ENCODE results near the gene SETBP1.

SETBP1 gene

GRCh38 chr18:44901283-44901682 lies 220.6 kb downstream of the SETBP1 start:
- no peak for DNase-seq (ENCODE audit: low read depth in 3 of 3)

GRCh38 chr18:44903327-44903726 lies 222.6 kb downstream of the SETBP1 start:
- no peak for DNase-seq (ENCODE audit: low read depth in 3 of 3)

GRCh38 chr18:44904768-44905167 lies 224.1 kb downstream of the SETBP1 start:
- no peak for DNase-seq (ENCODE audit: low read depth in 3 of 3)

- DNase-seq (ENCODE audit: low read depth in 3 of 3): no peak
Measured at GRCh38 chr18:44909191-44909719, 228.6 kb downstream of the SETBP1 start.

GRCh38 chr18:44911260-44911659 lies 230.6 kb downstream of the SETBP1 start:
- no peak for DNase-seq (ENCODE audit: low read depth in 3 of 3)

- DNase-seq (ENCODE audit: low read depth in 3 of 3): no peak
Measured at GRCh38 chr18:44911773-44912172, 231.1 kb downstream of the SETBP1 start.

- DNase-seq (ENCODE audit: low read depth in 3 of 3): no peak
Measured at GRCh38 chr18:44912740-44913478, 232.2 kb downstream of the SETBP1 start.

GRCh38 chr18:44914028-44914427 lies 233.3 kb downstream of the SETBP1 start:
- no peak for DNase-seq (ENCODE audit: low read depth in 3 of 3)

- no peak for DNase-seq (ENCODE audit: low read depth in 3 of 3)
Measured at GRCh38 chr18:44915213-44915612, 234.5 kb downstream of the SETBP1 start.

- DNase-seq (ENCODE audit: low read depth in 3 of 3): no peak
Measured at GRCh38 chr18:44915661-44916060, 235.0 kb downstream of the SETBP1 start.

- DNase-seq (ENCODE audit: low read depth in 3 of 3): no peak
Measured at GRCh38 chr18:44916429-44917207, 235.9 kb downstream of the SETBP1 start.

GRCh38 chr18:44917216-44918141 lies 236.8 kb downstream of the SETBP1 start:
- DNase-seq (ENCODE audit: low read depth in 3 of 3): no peak

GRCh38 chr18:44918142-44918476 lies 237.4 kb downstream of the SETBP1 start:
- no peak for DNase-seq (ENCODE audit: low read depth in 3 of 3)

GRCh38 chr18:44920441-44920840 lies 239.8 kb downstream of the SETBP1 start:
- no peak for DNase-seq (ENCODE audit: low read depth in 3 of 3)

- no peak for DNase-seq (ENCODE audit: low read depth in 3 of 3)
Measured at GRCh38 chr18:44921974-44922373, 241.3 kb downstream of the SETBP1 start.

- no peak for DNase-seq (ENCODE audit: low read depth in 3 of 3)
Measured at GRCh38 chr18:44922968-44923367, 242.3 kb downstream of the SETBP1 start.

- no peak for DNase-seq (ENCODE audit: low read depth in 3 of 3)
Measured at GRCh38 chr18:44924785-44925499, 244.3 kb downstream of the SETBP1 start.

- DNase-seq (ENCODE audit: low read depth in 3 of 3): no peak
Measured at GRCh38 chr18:44927127-44927849, 246.6 kb downstream of the SETBP1 start.

- DNase-seq (ENCODE audit: low read depth in 3 of 3): no peak
Measured at GRCh38 chr18:44934901-44935300, 254.2 kb downstream of the SETBP1 start.

- no peak for DNase-seq (ENCODE audit: low read depth in 3 of 3)
Measured at GRCh38 chr18:44935455-44935854, 254.8 kb downstream of the SETBP1 start.

- DNase-seq (ENCODE audit: low read depth in 3 of 3): no peak
Measured at GRCh38 chr18:44936485-44936884, 255.8 kb downstream of the SETBP1 start.
